A673 (cell line): ENCODE data around the gene IRF2.

Experiments
- EZH2 ChIP-seq: fragments of 200-600 bp; sonication (generic); IDR thresholded peaks from 2 replicates; pipeline ENCODE4 v1.6.1; 2017; ENCODE audit warnings: borderline replicate concordance, low read depth, mild to moderate bottlenecking, mixed read lengths, antibody characterized with exemption, low read length; ENCODE audit not compliant: poor library complexity, severe bottlenecking
- TF ChIP-seq, protein P1 (sequence below): fragments of 300-800, 200-600 bp; sonication (generic); conservative IDR thresholded peaks from 2 replicates; pipeline ENCODE4 v1.5.1; 2017; ENCODE audit warnings: low read depth, mild to moderate bottlenecking, antibody characterized with exemption, low read length, moderate library complexity, mixed read lengths

DNA sequence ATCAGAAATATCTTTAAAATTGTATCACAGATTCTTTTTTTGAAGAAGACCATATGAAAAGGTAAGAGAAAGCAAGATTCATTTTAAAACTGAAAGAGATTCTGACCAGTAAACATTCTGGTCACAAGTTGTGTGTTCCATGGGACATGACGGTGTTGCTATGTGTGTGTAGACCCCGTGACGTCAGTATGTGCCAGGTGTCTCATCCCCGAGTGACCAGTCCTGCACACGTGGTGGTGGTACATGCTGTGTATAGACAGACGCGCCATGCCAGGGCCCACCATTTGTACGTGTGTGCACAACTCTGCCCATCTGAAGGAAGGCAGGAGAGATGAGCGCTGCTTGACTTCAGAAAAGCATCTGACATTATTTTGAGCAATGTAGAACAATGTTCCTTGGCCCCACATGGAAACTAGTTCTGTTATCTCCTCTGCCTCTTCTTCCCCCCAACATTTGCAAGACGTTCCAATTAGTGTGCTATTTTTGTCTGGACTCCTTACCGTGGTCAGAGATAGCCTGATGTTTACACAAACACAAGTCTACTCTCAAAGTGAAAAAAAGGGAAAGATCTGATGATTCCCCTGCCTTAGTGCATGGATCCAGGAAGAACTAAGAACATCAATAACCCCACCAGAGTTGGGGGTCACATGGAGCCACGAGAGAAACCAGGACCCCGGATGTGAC lies 51.2 kb downstream of the IRF2 start:
- TF ChIP-seq, protein P1, sequence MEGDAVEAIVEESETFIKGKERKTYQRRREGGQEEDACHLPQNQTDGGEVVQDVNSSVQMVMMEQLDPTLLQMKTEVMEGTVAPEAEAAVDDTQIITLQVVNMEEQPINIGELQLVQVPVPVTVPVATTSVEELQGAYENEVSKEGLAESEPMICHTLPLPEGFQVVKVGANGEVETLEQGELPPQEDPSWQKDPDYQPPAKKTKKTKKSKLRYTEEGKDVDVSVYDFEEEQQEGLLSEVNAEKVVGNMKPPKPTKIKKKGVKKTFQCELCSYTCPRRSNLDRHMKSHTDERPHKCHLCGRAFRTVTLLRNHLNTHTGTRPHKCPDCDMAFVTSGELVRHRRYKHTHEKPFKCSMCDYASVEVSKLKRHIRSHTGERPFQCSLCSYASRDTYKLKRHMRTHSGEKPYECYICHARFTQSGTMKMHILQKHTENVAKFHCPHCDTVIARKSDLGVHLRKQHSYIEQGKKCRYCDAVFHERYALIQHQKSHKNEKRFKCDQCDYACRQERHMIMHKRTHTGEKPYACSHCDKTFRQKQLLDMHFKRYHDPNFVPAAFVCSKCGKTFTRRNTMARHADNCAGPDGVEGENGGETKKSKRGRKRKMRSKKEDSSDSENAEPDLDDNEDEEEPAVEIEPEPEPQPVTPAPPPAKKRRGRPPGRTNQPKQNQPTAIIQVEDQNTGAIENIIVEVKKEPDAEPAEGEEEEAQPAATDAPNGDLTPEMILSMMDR = no peak
- no peak for TF ChIP-seq EZH2
